Stromal cell of bone marrow (primary cell): ENCODE measurements around the gene GRIA3.
"Not testable (repeated sequence)": the region's sequence is repeated elsewhere in the genome, so short reads cannot be mapped to it uniquely, and the experiment has no call there.

Experiments used
- DNase-seq: peaks from one replicate; pipeline ENCODE4 v3.0.0-alpha.2; 2012; ENCODE audit warnings: low read depth

Gene GRIA3

GRCh38 chrX:123350226-123350625 lies 166.1 kb downstream of the GRIA3 start:
- no peak for DNase-seq

DNA sequence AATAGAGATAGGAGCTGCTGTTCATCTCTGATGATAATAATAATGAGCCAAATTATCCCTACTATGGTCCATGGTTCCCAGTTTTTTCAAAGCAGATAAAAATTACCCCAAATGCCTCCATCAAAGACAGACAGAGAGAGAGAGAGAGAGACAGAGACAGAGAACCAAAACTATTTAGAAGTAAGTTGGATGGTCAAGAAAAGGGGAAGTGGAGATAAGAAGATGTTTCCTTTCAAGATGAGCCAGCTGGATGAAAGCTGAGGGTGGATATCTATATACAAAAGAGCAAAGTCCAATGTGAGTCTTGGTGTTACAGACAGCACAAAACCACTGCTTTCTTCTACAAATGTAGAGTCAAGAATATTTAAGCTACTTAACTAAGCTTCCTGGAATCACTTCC lies 173.9 kb downstream of the GRIA3 start:
- DNase-seq = no peak

DNA sequence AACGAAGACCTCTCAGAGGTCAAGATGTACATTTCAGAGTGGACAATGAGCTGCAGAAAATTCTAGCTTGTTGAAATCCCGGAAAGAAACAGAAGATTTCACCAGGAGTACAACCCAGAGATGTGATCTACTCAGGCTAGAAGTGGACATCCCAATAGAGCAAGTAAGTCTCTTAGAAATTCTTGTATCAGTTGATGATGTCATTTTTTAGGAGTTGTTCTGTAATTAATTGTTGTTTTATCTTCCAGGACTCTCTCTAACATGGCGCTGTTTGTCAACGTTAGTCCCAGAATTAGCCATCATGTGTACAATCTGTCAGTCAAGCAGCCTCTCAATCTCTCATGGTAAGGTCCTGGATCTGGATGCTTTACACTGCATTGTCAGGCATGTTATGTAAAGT lies 174.4 kb downstream of the GRIA3 start:
- no peak for DNase-seq

DNA sequence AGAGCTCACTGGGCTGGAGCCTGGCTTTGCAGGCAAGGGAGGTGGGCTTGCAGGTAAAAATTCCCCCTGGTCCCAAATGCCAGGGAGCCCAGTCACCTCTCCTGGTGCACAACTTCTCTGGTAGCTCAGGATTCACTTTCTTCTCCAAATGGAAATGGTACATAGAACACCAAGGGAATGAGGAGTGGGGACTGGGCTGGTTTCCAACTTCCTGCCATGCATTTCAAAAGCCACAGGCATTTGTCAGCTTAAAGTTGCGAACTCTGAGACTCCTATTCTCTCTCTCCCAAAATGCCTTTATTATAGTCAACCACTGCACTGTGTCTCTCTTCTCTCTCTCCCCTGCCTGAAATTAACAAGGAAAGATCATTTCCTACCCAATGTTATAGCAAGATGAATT lies 177.3 kb downstream of the GRIA3 start:
- no peak for DNase-seq

DNA sequence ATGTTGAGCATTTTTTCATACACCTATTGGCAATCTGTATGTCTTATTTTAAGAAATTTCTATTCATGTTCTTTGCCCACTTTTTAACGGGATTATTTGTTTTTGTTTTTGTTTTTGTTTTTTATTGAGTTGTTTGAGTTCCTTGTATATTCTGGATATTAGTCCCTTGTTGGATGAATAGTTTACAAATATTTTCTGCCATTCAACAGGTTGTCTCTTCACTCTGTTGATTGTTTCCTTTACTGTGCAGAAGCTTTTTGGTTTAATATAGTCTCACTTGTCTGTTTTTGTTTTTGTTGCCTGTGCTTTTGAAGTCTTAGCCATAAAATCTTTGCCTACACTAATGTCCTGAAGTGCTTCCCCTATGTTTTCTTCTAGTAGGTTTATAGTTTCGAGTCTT lies 202.1 kb downstream of the GRIA3 start:
- DNase-seq = not testable (repeated sequence)

GRCh38 chrX:123392921-123393320 lies 208.8 kb downstream of the GRIA3 start:
- DNase-seq = no peak

DNA sequence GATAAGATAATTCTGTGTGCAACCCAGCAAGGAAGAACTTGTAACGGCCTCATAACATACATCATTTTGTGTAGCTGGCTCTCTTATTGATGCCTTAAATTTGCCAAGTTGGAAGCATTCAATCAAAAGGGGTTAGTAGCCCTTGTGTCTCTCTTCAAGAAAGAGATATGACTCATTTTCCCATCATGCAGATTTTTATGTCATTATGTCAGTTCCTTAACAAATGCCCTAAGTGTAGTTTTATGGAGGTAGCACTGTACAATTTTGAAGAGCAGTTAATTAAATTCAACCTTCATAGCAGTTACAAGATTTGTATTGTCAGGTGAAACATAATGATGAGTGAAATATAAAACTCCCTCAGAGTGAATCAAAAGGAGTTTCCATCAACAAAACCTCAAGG lies 215.6 kb downstream of the GRIA3 start:
- no peak for DNase-seq

DNA sequence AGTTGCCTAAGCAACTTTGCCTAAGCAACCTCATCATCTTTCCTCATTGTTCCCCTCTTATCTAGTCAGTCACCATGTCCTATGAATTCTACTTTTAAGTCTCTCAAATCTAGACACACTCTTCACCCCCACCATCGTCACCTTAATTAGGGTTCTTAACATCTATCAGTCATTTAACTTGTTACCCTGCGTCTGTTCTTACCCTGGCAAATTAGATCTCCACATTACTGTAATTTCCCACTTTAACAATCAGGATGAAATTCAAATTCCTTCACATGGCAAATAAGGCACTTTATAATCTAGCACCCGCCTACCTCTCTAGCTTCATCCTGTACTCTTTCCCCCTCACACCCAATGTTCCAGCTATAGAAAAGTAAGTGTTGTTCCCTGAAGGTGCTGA lies 221.2 kb downstream of the GRIA3 start:
- no peak for DNase-seq

DNA sequence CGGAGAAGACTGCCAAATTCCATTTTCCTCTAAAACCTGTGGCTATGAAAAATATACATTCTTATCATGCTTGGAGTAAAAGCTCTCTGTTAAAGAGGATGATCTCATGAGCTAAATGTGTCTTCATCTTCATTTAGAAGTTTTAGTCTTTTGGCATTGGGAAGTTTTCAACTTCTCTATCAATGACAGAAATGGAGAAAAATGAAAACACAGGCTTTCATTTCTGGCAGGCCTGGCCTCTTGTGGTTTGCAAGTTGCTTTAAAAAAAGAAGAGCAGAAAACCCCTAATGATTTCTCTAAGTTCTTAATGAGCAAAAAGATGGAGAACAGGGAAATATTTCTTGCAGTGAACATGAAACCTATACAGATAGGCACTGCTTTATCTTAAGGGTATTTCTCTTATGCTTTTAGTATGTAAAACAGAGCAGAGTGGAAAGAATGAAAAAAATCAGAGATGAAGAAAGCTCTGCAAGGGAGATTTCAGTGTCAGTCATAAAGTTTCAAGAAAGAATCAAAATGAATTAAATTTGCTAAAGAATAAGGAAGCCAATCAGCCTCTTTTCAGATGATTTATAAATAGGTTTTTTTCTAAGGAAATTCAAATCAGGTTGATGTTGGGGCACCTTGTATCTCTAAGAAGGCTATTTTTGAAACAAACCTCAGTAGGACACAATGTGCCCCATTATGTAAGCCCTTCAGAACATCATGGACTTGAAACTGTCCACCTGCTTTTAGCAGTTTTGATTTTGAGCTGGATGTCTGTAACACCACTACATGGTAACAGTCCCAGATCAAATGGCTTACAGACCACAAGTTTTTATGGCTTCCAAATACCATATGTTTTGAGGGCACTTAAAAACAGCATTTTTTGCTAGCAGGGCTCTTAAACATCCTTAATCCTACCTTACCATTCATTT lies 225.0 kb downstream of the GRIA3 start:
- no peak for DNase-seq

- DNase-seq = peak; percentile 35
These were observed 238.8 kb downstream of the GRIA3 start for GRCh38 chrX:123422875-123423274.

GRCh38 chrX:123424546-123424945 lies 240.5 kb downstream of the GRIA3 start:
- DNase-seq = peak; percentile 45

DNA sequence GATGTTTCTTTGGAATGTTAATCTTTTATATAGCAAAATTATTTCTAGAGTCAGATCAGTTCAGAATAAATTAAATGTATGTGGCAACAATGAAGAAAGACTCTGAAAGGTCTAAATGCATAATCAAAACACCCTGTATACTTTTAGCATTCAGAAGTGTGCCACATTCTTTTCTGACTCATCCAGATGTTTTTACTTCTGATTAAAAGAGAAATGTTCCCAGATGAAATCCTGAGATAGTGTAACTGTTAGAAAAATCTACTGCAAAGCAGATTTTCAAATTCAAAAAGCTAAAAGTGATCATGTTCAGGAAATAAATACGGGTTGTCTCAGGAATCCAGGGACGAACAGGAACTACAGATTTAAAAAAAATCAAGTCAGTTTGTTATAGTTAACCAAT lies 241.4 kb downstream of the GRIA3 start:
- no peak for DNase-seq

- peak; percentile 54 for DNase-seq
These were observed 241.8 kb downstream of the GRIA3 start for GRCh38 chrX:123425904-123426303.

GRCh38 chrX:123432361-123433150 lies 248.5 kb downstream of the GRIA3 start:
- no peak for DNase-seq

DNA sequence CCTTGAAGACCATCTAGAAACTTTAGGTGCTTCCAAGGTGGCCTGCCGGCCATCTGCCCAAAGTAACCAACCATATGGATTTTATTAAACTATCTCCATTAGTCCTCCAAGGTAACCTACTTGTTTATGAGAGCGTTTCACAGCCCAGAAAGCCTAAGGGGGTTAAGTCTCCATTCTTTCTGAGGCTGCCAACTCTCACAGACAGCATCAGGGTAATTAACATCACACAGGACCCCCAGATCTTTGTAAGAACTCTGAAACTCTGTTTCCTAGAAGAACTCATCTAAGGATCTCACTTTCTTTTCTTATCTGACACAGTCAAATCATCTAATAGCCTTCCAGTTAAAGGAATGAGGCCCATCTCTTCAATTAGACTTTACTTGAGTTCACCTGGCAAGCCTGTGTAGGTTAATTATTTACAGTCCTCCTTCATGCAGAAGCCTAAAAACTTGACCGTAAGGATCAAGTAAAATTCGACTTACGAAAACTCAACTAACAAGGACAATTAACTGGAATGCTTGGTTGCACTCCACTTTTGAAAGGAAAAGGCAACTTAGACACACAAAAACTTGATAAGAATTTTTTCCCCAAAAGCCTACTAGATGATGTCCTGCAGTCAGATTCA lies 252.5 kb downstream of the GRIA3 start:
- DNase-seq = no peak

GRCh38 chrX:123439926-123440325 lies 255.8 kb downstream of the GRIA3 start:
- DNase-seq = not testable (repeated sequence)

DNA sequence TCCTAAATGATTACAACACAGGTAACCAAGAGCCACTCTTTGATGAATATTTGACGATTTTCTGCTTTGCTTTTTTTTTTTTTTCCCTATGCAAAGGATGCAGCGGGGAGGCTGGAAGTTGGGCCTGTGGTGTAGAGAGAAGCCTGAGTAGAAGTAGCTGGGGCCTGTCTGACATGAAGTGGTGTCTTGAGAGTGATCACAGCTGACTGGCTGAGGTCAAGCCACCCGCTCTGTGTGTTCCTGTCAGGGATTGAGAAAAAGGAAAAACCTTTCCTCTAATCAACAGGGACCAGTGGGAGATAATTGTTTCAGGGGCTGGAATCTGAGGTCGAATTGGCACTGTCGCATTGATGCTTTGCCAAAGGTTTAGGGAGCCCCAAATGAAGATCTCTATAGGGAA lies 258.7 kb downstream of the GRIA3 start:
- no peak for DNase-seq

- DNase-seq = no peak
These were observed 263.4 kb downstream of the GRIA3 start for GRCh38 chrX:123447506-123447905.

DNA sequence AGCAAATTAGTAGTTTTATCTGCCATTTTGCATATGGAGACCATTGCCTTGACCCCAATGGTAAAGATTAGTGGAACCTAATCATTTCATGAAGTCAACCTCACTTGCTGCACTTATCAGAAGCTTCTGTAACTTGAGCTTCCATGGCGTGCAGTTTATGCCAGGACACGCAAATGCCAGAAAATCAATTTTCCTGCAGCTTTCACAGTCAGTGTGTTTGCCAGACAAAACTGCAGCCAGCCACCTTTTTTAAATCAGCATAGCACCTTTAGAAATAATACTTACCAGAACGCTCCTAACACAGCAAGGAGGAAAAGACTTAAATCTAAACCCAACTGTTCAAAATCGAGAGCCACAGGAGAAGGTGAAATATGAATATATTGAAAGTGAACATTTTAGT lies 265.3 kb downstream of the GRIA3 start:
- no peak for DNase-seq

GRCh38 chrX:123450222-123450621 lies 266.1 kb downstream of the GRIA3 start:
- DNase-seq = no peak

DNA sequence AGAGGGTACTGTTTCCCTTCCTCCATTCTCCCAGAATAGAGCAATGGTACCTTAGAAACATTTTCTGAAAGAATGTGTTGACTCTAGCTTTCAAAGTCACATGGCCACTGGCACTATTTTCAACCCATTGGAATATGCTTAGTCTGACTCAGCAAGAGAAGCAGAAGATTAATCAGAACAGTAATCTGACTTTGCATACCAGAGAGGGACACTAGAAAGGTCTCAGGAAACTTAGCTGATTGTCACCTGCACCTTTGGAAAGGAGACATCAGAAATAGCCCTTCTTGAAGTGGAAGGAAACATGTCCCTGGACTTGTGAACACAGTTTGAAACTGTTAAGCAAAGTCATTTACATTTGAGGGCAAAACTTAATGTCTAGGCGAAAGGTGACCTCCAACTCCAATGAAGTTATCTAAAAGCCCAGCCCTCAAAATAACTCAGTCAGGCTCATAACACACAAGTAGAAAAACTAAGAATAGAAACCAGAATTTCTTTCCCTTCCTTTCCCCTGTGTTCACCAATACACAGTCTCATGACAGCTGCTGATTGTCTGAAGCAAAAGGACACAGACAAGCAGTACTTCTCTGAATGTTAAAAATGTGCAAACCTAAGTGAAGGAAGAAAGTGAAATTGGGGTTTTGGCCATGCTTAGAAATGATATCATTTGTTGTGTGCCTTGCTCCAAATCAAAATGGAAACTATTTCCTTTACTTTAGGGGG lies 270.8 kb downstream of the GRIA3 start:
- no peak for DNase-seq

- no peak for DNase-seq
These were observed 271.6 kb downstream of the GRIA3 start for GRCh38 chrX:123455693-123456092.
